Right ventricle myocardium superior (tissue), 1 donor: ENCODE measurements around the gene CCDC92. TPM values are rescaled to one million over a fixed set of nuclear protein-coding genes. Genes with fewer than 3 reads are reported as not detected.

Experiments
- total RNA-seq: library from RNA; stranded (reverse); fragmentation: NEBNext Ultra II Directional; extraction: Animal tissue kit (Norgen Biotek cat#: 25700); gene quantifications from one replicate; pipeline ENCODE4 v1.2.1, GENCODE V29; 2021
- donor health status: DM: no; HTN: yes; CAD: no; lungs with severe emphysema.

Gene CCDC92
- total RNA-seq, 1 donor from 2014 or later, result 54.0 TPM

Other genes with a start within 250 kb of the CCDC92 start
- gene DNAH10, start 210.5 kb downstream of the CCDC92 start, total RNA-seq, result 0.08 TPM
- 71.3 TPM for gene ZNF664, start 384 bp upstream of the CCDC92 start, total RNA-seq